GM19351 (cell line): ENCODE data around the gene RYR3.

Experiments
- ATAC-seq: cut with Tn5 transposase; IDR thresholded peaks from one replicate; pipeline ENCODE4 v1.9.1; 2021; ENCODE audit warnings: mild to moderate bottlenecking, moderate library complexity; ENCODE audit not compliant: unreplicated experiment

Gene RYR3

DNA sequence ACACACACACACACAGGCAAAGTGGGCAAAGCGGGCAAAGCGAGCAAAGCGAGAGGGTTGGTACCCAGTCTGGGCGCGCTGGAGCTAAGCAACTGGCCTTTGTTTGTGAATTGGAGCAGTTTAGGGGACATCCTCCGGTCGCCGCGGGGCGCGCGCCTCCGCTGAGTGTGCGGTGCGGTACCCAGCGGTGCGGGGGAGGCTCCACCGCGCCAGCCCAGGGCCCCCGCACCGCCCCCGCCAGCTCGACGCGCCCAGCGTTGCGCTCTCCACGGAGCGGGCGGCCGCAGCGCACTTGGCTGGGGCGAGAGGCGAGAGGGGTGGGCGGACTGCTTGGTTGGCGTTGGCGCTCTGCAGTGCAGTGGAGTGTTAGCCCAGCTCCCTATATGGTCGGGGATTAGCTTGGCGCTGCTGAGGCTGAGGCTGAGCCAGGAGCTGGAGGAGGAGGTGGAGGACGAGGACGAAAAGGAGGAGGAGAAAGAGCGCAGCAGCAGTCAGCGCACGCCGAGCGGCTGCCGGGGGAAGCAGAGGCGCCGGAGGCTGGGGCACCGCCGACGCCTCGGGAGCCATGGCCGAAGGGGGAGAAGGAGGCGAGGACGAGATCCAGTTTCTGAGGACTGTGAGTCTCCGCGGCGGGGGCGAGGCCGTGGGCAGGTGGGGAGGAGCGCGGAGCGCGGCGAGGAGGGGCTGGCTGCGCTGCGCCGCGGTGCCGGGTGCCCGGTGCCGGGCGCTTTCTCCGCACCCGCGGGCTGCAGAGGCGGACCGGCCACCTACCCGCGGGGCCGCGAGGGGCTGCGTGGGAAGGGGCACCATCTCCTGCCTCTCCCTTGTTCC is at the start of gene RYR3:
RYR3 (plus strand) TSS at position 487 of the 831 bp plus-strand sequence; CDS start at position 566, 79 bp downstream.
- ATAC-seq: no peak

DNA sequence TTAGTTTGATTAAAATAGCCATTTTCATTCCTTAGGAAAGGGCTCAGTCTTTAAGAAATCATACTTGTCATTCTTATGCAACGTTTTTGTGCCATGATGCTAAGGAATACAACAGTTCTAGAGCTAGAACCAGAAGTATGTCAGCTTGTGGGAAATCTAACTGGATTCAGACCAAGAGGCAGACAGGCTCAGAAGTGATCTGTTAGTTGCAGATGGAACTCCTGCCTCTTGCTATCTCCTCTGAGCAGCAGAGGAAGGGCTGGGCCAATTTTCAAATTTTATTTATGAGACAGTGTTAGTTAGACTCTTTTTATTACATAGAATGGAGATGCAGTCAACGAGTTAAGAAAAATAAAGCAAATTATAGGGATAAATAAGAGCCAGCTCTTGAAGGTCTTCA is 48.5 kb upstream of the RYR3 start:
- ATAC-seq: no peak

DNA sequence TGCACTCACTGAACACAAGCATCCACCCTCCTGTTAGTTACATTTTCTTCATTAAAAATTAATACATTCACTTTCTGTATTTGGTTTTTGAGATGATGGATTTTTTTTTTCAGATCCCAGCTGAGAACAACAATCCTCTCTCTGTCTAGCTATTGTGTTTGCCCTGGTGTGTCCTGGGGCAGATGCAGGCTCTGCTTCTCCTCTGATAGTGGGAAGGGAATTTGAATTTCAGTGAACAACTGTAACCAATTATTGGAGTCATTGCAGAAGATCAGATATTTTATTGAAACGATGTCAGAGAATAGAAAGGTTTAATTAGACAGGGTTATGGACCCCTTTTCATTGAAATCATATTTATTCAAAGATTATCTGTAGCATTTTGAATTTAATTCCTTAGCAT is 33.1 kb upstream of the RYR3 start:
- no peak for ATAC-seq

DNA sequence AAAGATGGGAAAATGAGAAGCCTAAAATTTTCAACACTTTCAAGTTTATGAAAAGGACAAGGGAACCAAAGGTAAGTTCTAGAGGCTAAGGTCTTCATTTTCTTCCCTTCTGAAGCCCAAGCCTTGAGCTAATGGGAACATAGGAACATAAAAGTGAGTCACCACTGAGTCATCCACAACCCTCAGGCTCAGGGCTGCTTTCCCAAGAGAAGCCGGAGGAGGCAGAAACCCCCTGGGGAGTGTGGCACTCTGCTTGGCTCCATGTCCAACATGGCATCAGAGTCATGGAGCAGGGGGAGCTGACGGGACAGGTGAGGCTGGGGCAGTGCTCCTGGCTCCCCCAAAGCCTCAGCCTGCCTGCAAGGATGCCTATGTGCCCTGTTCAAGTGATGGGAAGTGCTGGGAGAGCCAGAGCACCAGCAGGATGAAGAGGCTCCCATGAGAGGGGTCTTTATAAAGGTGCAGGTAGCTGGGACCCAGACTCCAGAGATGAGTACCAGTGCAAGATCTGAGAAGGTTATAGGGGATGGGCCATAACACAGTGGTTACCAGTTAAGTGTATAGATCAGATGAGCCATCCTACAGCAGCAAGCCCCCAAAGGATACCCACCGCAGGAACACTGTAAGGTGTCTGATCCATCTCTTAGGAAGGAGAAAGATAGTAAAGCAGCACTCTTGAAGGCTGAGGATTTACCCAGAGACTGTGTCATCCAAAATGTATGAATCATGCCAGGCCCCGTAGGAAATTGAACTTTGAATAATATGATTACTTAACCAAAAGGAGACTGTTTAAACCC is 31.8 kb upstream of the RYR3 start:
- ATAC-seq: no peak

DNA sequence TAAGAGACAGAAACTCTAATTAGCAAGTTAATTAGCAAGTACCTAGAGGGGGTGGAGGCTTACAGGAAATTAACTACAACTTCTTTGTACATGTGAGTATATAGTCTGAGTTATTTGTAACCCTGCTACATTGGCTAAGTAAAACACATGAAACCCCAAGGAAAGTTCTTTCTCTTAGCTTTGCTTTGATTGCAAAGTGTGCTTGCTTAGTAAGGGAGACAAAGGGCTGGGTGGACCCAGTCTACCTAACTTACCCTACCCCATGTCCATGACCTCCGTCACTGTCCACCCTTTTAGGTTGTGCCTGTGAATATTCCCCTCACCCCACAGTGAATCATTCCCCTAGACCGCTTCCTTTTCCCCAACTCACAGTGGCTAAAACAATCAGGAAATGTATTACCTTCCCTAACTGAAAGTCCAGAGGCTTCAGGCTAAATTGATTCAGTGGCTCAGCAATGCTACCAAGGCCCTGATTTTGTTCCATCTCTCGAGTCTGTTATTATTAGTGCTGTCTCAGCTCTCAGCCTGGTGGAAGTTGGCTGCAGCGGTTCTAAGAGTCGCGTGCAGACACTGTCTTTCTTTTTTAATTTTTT is 31.1 kb upstream of the RYR3 start:
- ATAC-seq: no peak

DNA sequence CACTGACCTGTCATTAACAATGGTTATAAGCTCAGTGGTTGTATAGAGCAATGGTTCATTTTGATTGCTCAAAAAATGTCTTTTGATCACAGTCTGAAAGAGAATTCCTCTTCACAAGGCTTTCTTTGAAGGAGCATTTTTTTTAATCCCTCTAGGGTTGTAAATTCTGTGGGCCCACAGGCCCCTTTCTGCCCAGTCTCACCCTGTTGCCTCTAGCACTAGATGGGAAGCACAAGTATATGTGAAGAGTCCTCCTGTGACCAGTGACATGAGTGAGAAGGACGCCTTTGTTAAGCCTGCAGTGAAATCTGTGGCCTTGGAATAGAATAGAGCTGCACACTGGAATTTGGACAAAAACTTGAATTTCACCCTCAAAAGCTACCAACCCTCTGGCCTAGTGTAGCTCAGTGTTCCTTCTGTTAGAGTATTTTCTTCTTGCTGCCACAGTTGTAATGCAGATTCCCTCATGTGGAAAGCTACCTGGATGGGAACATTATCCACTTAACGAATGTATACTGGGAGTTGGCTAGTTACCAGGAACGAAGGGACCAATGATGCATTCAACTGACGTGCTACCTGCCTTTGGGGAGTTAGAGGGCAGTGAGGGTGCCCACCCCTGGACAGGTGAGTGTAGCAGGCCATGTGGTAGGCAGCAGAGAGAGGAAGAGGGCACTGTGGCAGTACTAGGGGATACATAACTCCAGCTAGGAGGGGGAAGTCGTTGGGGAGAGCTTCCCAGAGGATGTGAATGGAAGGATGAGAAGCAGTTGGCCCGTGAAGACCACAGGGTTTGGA is 28.3 kb upstream of the RYR3 start:
- no peak for ATAC-seq

DNA sequence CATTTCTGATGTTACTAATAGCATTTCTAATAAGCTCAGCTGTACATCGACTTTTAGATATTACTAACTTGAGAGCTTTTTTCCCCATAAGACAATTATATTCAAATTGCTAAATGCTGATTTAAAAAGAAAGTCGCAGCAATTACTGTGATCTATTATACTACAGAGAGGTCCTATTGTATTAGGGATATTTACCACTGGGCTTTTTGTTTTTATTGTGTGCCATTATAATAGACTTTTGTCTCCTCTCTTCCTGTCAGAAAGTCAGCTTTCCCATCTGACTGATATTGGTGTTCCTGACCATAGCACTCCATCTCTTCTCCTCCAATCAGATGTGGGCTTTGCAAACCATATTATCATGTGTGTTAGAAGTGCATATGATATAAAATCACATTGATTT is 27.2 kb upstream of the RYR3 start:
- ATAC-seq: no peak

DNA sequence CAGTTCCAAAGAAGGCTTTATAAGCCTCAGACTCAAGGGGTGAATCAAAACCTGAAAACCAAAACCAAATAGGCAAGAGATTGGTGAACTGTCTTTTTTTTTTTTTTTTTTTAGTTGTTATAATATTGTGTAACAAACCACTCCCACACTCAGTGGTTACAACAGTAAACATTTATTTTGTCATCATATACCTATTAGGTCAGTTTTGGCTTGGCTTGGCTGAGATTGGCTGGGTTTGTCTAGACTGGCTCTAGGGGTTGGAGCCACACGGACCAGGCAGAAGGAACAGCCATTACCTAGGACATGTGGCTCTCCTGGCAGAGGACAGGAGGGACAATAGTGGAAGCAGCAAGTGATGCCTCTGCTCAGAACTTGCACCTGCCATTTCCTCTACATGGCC is 26.4 kb upstream of the RYR3 start:
- no peak for ATAC-seq

DNA sequence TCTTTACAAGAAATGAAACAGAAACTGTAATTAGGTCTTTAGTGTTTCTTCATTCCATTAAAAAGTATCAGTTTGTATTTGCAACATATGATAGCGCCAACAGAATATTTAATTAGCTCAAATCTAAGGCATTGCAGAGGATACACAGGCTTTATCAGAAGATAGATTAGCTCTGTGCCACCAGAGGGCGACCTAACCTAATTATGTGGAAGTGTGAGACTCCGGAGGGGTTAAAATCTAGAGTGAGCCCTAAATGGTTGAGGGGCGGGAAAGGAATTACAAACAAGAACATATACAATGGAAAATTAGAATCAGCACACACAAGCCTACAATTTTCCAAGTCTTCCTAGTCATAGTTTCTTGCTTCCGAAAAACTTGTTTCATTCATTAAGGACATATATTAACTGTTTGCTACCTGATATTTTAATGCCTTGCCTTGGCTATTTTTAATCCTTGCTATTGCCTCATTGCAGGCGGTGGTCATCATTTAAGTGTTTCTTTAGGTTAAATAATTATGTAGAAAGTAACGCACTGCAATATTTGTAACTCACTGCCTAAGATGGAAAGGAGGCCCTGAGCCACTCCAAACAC is 18.0 kb upstream of the RYR3 start:
- ATAC-seq: no peak

DNA sequence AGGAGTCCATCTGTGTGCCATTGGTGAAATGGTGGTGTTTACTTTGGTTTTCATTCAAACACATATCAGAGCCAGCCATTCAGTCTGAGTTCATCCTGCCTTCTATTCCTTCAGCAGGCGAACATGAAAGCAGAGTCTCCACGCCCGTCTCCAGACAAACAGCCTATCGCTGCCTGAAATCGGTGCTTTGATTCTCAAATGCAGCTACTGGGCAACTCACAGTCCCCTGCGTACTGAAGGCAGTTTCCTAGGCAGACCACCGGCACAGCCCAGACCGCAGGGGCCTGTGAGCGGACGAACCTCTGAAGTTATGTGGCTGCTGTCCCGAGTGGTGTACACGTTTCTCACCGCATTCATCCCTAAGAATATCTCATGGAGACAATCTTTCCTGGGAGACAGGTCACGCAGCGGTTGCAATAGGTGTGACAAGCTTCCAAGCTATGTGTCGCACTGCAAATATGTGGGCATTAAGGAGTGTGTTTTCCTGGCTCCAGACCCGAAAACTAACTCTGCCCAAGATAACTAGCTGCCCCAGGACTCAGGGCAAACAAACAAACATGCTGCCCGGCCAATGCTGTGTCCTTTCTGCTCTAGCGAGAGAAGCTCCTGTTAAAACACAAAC is 16.9 kb upstream of the RYR3 start:
- no peak for ATAC-seq

DNA sequence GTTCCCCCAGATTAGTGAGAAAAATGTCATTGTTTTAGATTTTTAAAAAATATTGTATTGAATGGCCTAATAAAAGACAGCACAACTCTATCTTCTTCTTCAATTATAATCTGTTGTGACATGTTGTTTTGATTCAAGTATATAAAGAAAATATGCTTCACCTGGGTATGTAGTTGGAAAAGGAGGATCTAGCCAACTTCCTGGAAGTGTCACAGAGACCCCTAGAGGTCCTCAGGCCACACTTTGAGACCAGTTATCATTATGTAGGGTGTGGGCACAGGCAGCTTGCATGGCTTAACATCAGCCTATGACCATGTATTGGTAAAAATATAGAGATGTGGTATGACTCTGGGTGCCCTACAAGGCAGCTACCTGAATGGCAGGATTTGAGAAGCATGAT is 14.7 kb upstream of the RYR3 start:
- ATAC-seq: no peak

DNA sequence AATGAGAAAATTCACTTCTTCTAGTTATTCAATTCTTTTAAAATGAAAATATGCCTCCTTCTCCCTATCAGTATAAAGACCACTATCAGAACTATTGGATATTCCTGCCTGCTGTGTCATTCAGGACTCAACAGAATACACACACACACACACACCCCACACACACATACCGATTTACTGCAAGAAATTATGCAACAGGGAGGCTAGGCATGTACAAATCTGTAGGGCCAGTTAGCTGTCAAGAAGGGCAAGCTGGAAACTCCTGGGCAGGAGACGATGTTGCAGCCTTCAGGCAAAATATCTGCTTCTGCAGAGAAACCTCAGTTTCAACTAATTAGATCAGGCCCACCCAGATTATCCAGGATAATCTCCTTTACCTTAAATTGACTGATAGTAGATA is 13.9 kb upstream of the RYR3 start:
- no peak for ATAC-seq

DNA sequence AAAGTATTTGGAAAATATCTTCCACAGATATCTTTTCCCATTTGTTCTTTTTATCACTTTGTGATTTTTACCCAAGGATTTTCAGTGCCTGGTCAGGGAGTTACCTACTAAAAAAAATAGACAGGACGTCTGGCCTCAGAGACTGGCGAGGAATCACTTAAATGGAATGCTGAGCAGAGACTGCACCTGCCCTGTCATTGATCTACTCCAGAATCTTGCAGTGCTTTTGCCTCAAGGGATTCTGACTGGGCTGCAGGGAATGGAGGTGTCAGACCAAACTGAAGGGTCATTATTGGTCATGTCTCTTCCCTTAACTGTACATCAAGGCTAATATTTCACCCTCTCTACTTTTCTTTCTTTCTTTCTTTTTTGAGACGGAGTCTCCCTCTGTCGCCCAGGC is 12.1 kb upstream of the RYR3 start:
- ATAC-seq: no peak

DNA sequence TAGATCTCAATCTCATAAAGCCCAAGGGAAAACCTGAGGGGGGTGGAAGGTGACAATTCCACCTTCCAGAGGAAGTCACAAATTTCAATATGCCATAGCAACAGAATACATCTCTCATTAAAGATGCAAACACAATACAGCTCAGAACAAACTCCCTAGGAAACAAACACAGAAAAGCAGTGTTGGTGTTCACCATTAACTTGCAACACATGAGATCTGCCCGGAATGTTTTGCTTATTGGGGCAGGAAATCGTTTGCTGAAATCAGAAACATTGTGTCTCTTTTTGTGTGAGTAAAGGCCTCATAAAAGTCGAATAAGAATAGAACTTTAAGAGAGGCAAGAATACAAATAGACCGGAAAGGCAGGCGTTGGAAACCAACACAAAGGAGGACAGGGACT is 5.8 kb upstream of the RYR3 start:
- no peak for ATAC-seq

DNA sequence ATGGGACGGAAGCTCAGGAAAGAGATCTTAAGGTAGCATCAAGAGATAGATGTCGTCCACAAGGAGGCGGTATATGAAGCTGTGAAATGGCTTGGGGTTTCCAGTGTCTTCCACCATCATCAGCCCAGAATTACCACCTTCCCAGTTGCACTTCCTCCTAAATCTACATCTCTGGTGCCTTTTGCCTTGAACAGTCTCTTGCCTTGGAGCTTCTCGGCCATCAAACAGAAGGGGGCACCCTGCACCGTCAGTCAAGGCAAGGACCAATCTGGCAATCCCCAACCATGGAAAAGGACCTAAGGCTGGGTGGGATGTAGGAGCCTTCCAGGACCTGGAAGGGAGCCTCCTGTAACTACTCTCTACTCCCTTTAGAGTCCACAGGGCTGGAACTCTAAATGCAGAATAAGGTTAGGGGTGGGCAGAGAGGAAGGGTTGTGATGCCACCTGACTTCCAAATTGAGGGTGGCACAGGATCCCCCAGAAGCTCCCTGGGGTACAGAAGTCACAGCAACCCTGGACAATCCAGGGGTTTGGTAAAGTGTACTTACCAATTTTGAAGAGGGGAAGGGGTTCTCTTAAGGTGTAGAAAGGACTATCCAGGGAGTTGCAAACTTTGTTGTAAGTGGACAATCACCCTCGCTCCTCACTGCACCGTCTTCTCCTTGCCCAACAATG is 1.0 kb upstream of the RYR3 start:
- no peak for ATAC-seq

DNA sequence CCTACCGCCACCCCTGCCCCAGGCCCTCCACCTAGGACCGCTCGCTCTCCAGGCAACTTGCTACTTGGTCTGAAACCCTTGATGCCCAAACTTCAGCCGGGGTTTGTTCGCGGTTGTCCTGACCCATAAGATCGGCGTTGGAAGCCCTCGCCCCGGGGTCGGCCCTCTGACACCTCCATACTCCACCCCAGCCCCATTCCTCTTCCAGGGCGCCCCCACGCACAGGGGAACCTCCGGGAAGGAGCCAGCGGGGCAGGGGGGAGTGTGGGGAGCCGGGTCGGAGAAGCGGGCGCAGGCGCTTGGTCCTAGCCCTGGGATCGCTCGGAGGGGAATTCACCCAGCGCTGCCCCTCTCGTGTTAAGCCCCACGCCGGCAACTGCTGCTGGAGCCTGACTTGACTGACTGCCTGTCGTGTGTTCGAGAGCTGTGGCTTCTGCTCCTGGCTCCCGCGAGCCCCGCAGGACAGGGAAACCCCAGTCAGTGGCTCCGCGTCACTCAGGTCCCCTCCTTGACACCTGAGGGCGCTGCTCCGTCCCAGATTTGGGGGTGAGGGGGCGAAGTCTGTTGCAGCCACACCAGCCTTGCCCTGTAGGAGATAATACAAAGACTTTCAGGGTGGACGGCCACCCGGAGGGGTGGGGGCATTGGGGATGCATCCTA is 675 bp downstream of the RYR3 start:
- no peak for ATAC-seq

DNA sequence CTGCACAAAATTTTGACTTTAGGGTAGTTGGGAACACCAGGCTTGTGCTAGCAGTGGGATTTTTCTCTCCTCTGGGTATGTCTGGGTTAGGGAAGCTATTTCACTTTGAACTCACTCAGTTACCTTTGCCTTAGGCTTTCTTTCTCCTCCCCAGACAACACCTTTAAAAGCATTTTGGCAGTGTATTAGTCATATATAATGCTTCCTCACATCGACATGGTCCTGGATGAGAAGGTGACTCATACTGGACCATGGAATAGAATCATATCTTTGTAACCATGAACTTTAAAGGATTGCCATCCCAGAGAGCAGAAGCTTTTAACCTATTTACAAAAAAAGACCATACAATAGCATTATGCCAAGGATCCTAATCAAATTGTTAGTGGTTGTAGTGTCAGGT is 2.7 kb downstream of the RYR3 start:
- no peak for ATAC-seq

DNA sequence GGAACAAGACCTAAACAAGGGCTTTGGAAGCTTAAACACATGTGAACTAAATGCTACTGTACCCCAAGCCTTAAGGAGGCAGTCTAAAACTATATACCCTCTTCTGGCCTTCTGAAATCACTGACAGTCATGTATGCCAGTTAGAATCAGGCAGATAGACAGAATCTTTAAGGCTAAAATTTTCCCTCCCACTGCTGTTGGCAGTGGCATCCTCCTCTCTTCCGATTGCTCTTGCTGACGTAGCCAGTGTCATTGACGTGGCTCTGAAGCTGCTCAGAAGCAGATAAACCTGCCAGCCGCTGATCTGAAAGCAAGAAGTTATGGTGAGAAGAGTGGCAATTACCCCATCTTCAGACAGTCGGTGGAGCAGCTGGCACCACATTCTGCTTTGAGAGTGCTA is 3.3 kb downstream of the RYR3 start:
- ATAC-seq: no peak

DNA sequence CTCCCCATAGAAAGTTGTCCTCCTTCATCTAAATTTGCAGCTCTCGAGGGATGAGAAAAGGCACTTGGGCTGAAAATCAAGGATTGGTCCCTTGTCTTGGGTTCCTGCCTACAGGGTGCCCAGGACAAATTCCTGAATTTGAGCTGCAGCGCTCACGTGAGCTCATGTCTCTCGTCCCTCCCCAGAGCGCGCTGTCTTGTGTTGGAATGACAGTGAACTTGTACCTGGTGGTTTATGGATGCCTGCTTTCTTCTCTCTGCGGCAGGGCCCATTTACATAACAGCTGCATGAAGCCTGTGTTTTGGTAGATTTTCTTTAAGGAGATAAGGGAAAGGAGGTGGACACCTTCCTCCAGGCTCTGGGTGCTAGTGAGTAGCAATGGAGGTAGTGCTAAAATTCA is 4.3 kb downstream of the RYR3 start:
- ATAC-seq: no peak
